Measurements from ENCODE around the gene SLC1A4. TPM values are rescaled to one million over a fixed set of nuclear protein-coding genes. Genes with fewer than 3 reads are reported as not detected.

The SLC1A4 gene
- total and polyA plus RNA-seq, 2 of the 4 experiments (the other 2 are of a cell fraction) = 6.8 to 8.1 TPM

GRCh38 chr2:64955467-64955866 lies 33.7 kb upstream of the SLC1A4 start:
- Histone ChIP-seq H2AK9ac (replicated peaks; ENCODE audit: low read depth, low read length, poor library complexity) (no peak overlapping the region), H3K9ac (ENCODE audit: low read depth, low read length) (no peak overlapping the region), H3K56ac (ENCODE audit: extremely low read depth, insufficient read depth, low read length) (no peak overlapping the region), H2AFZ (replicated peaks; ENCODE audit: low read length, poor library complexity) (no peak overlapping the region), H4K5ac (ENCODE audit: low read depth, low read length) (no peak overlapping the region), H2BK20ac (ENCODE audit: low read depth, low read length) (no peak overlapping the region), H4K20me1 (ENCODE audit: insufficient read depth, low read length) (peaks cover 4% of the 10 kb centered on the region; the same call in 1 of the 2 replicates), H3K27ac (ENCODE audit: insufficient read depth, low read length) (no peak overlapping the region), H3K9me1 (ENCODE audit: insufficient read depth, low read length) (peaks cover 13% of the 10 kb centered on the region), H3K9me3 (ENCODE audit: control insufficient read depth, insufficient read depth, low read length) (no peaks in the 10 kb centered on the region), H3K14ac (replicated peaks; ENCODE audit: low read depth, low read length) (no peak overlapping the region), H2BK120ac (ENCODE audit: low read depth, low read length) (no peak overlapping the region), H3K36me3 (ENCODE audit: control insufficient read depth, insufficient read depth, low read length) (no peaks in the 10 kb centered on the region), H3K27me3 (ENCODE audit: control insufficient read depth, insufficient read depth, low read length) (peaks cover 22% of the 10 kb centered on the region), H4K91ac (ENCODE audit: insufficient read depth, low read depth, low read length) (no peak overlapping the region), H3K4me1 (ENCODE audit: control insufficient read depth, insufficient read depth, low read length) (peaks cover 18% of the 10 kb centered on the region), H3K18ac (ENCODE audit: low read depth, low read length) (no peak overlapping the region), H4K8ac (ENCODE audit: low read depth in 2 of 2, low read length in 2 of 2) (no peak overlapping the region), H2AK5ac (ENCODE audit: low read depth, low read length) (no peak overlapping the region), H3K23ac (ENCODE audit: low read depth, low read length) (no peak overlapping the region), H3K4me2 (ENCODE audit: low read depth, low read length) (no peak overlapping the region), H2BK15ac (ENCODE audit: low read depth, low read length) (no peak overlapping the region), H3K4me3 (ENCODE audit: insufficient read depth, low read depth, low read length) (no peak overlapping the region), H2BK5ac (ENCODE audit: low read depth, low read length, poor library complexity, severe bottlenecking) (no peak overlapping the region), H3K79me1 (ENCODE audit: low read depth in 1 of 2, low read length in 2 of 2) (0 out of 4 replicates have a peak, but pooled peaks cover 0 to 4% of the 10 kb centered on the region in 2 experiments), H3K4ac (ENCODE audit: low read depth, low read length) (no peak overlapping the region)
- in situ Hi-C loops (cut with MboI; ENCODE audit: low sequenced_read_pairs) (no loop called here), dilution Hi-C loops (cut with HindIII; ENCODE audit: low sequenced_read_pairs, unreplicated experiment) (no loop called here), intact Hi-C loops (cut with micrococcal nuclease) (no loop called here)
- BruUV-seq (replicated peaks) = no TSS peak
- ATAC-seq (ENCODE audit: low read depth) (no peak), DNase-seq (no peak)
- CTCF ChIA-PET = no interaction called here
- TF ChIP-seq MAFK (IDR thresholded peaks at IDR 0.05; ENCODE audit: low read depth, low read length) (no peak), RCOR1 (IDR thresholded peaks at IDR 0.05; ENCODE audit: insufficient replicate concordance, low read length) (no peak), RFX5 (IDR thresholded peaks at IDR 0.05; ENCODE audit: low read depth, low read length) (no peak), USF2 (IDR thresholded peaks at IDR 0.05; ENCODE audit: low read depth, low read length) (peak; percentile 44; the same call in 1 of the 2 replicates)
- no CpG with 5 or more reads among the region's 2 CpGs for WGBS, 2 experiments (ENCODE audit: extremely low coverage in 2 of 2, insufficient read length in 1 of 2)
- POLR2A ChIA-PET (ENCODE audit: unreplicated experiment) = no interaction called here

Measured in IMR-90 (cell line).